HepG2 (cell line): ENCODE data around the gene ATRAID. TPM values are rescaled to one million over a fixed set of nuclear protein-coding genes. Genes with fewer than 3 reads are reported as not detected.

ENCODE experiments used
- ADNP ChIP-seq: sonication (generic); formaldehyde crosslinking; IDR thresholded peaks from 2 replicates; pipeline ENCODE4 v1.4.0; 2020; ENCODE audit warnings: missing genetic modification reagents
- AKAP8 ChIP-seq: sonication (generic); formaldehyde crosslinking; IDR thresholded peaks from 2 replicates; pipeline ENCODE4 v1.5.1; 2020; ENCODE audit warnings: mild to moderate bottlenecking, missing genetic modification reagents
- ATAD3A ChIP-seq: sonication (generic); formaldehyde crosslinking; IDR thresholded peaks from 2 replicates; pipeline ENCODE4 v1.4.0; 2020; ENCODE audit warnings: missing genetic modification reagents
- ATF1 ChIP-seq: IDR thresholded peaks from 2 replicates; pipeline ENCODE4 v1.6.1; 2016; ENCODE audit warnings: mild to moderate bottlenecking, control low read depth
- CBFB ChIP-seq: sonication (generic); formaldehyde crosslinking; IDR thresholded peaks from 2 replicates; pipeline ENCODE4 v1.4.0; 2020; ENCODE audit warnings: missing genetic modification reagents
- DNMT1 ChIP-seq: sonication (generic); formaldehyde crosslinking; IDR thresholded peaks from 2 replicates; pipeline ENCODE4 v1.5.1; 2020; ENCODE audit warnings: mild to moderate bottlenecking, missing genetic modification reagents
- FOXA3 ChIP-seq: IDR thresholded peaks from 2 replicates; pipeline ENCODE4 v1.6.1; 2016; ENCODE audit warnings: missing genetic modification reagents, missing compliant biosample characterization
- FOXM1 ChIP-seq: sonication (generic); formaldehyde crosslinking; IDR thresholded peaks from 2 replicates; pipeline ENCODE4 v1.5.0; 2020; ENCODE audit warnings: missing genetic modification reagents
- MTF2 ChIP-seq: sonication (generic); formaldehyde crosslinking; IDR thresholded peaks from 2 replicates; pipeline ENCODE4 v1.5.0; 2020; ENCODE audit warnings: missing genetic modification reagents, borderline replicate concordance
- NBN ChIP-seq: fragments of 450-650 bp; conservative IDR thresholded peaks from 2 replicates; pipeline ENCODE4 v1.6.1; 2017
- ONECUT2 ChIP-seq: sonication (generic); formaldehyde crosslinking; IDR thresholded peaks from 2 replicates; pipeline ENCODE4 v1.4.0; 2020; ENCODE audit warnings: missing genetic modification reagents
- PHF8 ChIP-seq: sonication (generic); formaldehyde crosslinking; IDR thresholded peaks from 2 replicates; pipeline ENCODE4 v1.5.0; 2020; ENCODE audit warnings: missing genetic modification reagents
- RFX3 ChIP-seq: IDR thresholded peaks from 2 replicates; pipeline ENCODE4 v1.6.1; 2016; ENCODE audit warnings: missing biosample characterization, missing genetic modification reagents
- U2AF1 ChIP-seq: fragments of 200-400 bp; formaldehyde crosslinking; optimal IDR thresholded peaks from 2 replicates; pipeline ENCODE3; 2017; ENCODE audit warnings: mild to moderate bottlenecking, low read depth, low read length
- ZNF317 ChIP-seq: sonication (generic); formaldehyde crosslinking; IDR thresholded peaks from 2 replicates; pipeline ENCODE4 v1.5.0; 2020; ENCODE audit warnings: mild to moderate bottlenecking, missing genetic modification reagents
- ZSCAN31 ChIP-seq: sonication (generic); formaldehyde crosslinking; IDR thresholded peaks from 2 replicates; pipeline ENCODE4 v1.5.0; 2020; ENCODE audit warnings: low read depth, mild to moderate bottlenecking, missing genetic modification reagents
- polyA plus RNA-seq, 8 experiments: library from polyadenylated mRNA; depleted of rRNA in 3 of 8; stranded (reverse) in 7 of 8; unstranded in 1 of 8; fragments of >200 nt; fragmentation: Illumina TruSeq in 4 of 8; extraction: Trizol in 4 of 8; gene quantifications; 2 replicates each; pipeline versions ENCODE4 v1.2.1 to v1.2.3, GENCODE V29; 2011 to 2016; ENCODE audit warnings: low read depth in 4 of 8, missing spikeins in 1 of 8, mixed read lengths in 1 of 8; ENCODE audit not compliant: insufficient read depth in 1 of 8
- total RNA-seq, 5 experiments: library from RNA; depleted of rRNA; stranded (reverse); fragments of >200 nt; fragmentation: Illumina TruSeq; extraction: Trizol; gene quantifications; 2 replicates each; pipeline ENCODE4 v1.2.3, GENCODE V29; 2016; ENCODE audit warnings: low read depth in 1 of 5
- TF ChIP-seq, protein P1 (sequence below): IDR thresholded peaks from 2 replicates; pipeline ENCODE4 v1.6.1; 2012; ENCODE audit warnings: low read depth, low read length, improper control_type of control experiment
- TF ChIP-seq, protein P2 (sequence below): sonication (generic); formaldehyde crosslinking; IDR thresholded peaks from 2 replicates; pipeline ENCODE4 v1.4.0; 2020; ENCODE audit warnings: missing genetic modification reagents
- TF ChIP-seq, protein P3 (sequence below): sonication (generic); formaldehyde crosslinking; IDR thresholded peaks from 2 replicates; pipeline ENCODE4 v1.9.0; 2021; ENCODE audit warnings: missing genetic modification reagents, borderline replicate concordance
- TF ChIP-seq, protein P4 (sequence below): sonication (generic); formaldehyde crosslinking; IDR thresholded peaks from 2 replicates; pipeline ENCODE4 v1.5.0; 2020; ENCODE audit warnings: missing genetic modification reagents, mild to moderate bottlenecking, borderline replicate concordance
- TF ChIP-seq, protein P5 (sequence below): IDR thresholded peaks from 2 replicates; pipeline ENCODE4 v1.6.1; 2016; ENCODE audit warnings: mild to moderate bottlenecking

The ATRAID gene
- total and polyA plus RNA-seq, 2 of the 13 experiments (the other 11 are each of a cell fraction or from before 2014, with no cell fraction given), result 207 to 382 TPM

DNA sequence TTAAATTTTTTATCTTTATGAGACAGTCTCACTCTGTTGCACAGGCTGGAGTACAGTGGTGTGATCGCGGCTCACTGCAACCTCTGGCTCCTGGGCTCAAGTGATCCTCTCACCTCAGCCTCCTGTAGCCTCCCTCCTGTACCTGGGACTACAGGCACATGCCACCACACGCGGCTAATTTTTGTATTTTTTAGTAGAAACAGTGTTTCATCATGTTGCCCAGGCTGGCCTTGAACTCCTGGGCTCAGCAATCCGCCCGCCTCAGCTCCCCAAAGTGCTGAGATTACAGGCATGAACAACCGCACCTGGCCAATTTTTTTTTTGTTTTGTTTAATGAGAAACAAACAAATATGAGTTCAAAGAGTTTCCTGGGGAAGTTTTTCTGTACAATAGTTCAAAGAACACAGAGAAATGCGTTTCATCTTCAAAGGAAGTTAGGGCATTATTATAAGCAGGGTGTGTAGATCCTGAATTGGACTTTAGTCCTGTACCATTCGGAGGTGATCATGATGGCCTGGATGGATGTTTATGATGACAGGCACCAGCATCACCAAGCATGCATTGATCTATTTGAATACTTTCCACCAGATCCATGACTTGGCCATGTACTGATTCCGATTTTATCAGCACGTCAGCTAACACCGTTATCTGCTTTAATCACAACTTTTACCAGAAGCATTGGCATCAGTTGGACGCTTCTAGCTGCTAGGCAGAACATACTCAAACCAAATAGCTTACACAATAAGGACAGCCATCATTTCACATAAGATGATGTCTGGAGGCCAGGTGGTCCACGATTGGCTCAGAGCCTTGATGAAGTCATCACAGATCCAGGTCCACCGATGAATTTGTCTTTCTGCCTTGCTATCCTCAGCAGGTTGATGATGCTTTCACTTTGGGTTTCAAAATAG lies 34.1 kb upstream of the ATRAID start (continued):
- TF ChIP-seq AKAP8 (CRISPR knock-in tag), result peak; percentile 86; the same call in 1 of the 2 replicates
- TF ChIP-seq, protein P1, sequence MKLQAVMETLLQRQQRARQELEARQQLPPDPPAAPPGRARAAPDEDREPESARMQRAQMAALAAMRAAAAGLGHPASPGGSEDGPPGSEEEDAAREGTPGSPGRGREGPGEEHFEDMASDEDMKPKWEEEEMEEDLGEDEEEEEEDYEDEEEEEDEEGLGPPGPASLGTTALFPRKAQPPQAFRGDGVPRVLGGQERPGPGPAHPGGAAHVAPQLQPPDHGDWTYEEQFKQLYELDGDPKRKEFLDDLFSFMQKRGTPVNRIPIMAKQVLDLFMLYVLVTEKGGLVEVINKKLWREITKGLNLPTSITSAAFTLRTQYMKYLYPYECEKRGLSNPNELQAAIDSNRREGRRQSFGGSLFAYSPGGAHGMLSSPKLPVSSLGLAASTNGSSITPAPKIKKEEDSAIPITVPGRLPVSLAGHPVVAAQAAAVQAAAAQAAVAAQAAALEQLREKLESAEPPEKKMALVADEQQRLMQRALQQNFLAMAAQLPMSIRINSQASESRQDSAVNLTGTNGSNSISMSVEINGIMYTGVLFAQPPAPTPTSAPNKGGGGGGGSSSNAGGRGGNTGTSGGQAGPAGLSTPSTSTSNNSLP, result peak; percentile 99
- TF ChIP-seq, protein P2, sequence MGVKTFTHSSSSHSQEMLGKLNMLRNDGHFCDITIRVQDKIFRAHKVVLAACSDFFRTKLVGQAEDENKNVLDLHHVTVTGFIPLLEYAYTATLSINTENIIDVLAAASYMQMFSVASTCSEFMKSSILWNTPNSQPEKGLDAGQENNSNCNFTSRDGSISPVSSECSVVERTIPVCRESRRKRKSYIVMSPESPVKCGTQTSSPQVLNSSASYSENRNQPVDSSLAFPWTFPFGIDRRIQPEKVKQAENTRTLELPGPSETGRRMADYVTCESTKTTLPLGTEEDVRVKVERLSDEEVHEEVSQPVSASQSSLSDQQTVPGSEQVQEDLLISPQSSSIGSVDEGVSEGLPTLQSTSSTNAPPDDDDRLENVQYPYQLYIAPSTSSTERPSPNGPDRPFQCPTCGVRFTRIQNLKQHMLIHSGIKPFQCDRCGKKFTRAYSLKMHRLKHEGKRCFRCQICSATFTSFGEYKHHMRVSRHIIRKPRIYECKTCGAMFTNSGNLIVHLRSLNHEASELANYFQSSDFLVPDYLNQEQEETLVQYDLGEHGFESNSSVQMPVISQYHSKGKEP (CRISPR knock-in tag), result no peak
- TF ChIP-seq ADNP, result peak; percentile 37; the same call in 1 of the 2 replicates
- no peak for TF ChIP-seq FOXM1 (CRISPR knock-in tag)
- peak; percentile 92 for TF ChIP-seq FOXA3 (CRISPR knock-in tag)
- peak; percentile 78; the same call in 1 of the 2 replicates for TF ChIP-seq CBFB (CRISPR knock-in tag)
- TF ChIP-seq U2AF1, result no peak
- TF ChIP-seq ONECUT2, result peak; percentile 73
- no peak for TF ChIP-seq DNMT1 (CRISPR knock-in tag)
- TF ChIP-seq MTF2, result peak; percentile 36; the same call in 1 of the 2 replicates
- peak; percentile 76 for TF ChIP-seq ZNF317
- TF ChIP-seq, protein P3, sequence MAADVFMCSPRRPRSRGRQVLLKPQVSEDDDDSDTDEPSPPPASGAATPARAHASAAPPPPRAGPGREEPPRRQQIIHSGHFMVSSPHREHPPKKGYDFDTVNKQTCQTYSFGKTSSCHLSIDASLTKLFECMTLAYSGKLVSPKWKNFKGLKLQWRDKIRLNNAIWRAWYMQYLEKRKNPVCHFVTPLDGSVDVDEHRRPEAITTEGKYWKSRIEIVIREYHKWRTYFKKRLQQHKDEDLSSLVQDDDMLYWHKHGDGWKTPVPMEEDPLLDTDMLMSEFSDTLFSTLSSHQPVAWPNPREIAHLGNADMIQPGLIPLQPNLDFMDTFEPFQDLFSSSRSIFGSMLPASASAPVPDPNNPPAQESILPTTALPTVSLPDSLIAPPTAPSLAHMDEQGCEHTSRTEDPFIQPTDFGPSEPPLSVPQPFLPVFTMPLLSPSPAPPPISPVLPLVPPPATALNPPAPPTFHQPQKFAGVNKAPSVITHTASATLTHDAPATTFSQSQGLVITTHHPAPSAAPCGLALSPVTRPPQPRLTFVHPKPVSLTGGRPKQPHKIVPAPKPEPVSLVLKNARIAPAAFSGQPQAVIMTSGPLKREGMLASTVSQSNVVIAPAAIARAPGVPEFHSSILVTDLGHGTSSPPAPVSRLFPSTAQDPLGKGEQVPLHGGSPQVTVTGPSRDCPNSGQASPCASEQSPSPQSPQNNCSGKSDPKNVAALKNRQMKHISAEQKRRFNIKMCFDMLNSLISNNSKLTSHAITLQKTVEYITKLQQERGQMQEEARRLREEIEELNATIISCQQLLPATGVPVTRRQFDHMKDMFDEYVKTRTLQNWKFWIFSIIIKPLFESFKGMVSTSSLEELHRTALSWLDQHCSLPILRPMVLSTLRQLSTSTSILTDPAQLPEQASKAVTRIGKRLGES (CRISPR knock-in tag), result peak; percentile 66; the same call in 1 of the 2 replicates
- no peak for TF ChIP-seq ATAD3A (CRISPR knock-in tag)
- TF ChIP-seq ZSCAN31 (CRISPR knock-in tag), result 0 out of 2 replicates have a peak, but pooled peaks have one; percentile 60
- TF ChIP-seq PHF8 (CRISPR knock-in tag), result no peak
- TF ChIP-seq ATF1 (CRISPR knock-in tag), result peak; percentile 82; the same call in 1 of the 2 replicates
- TF ChIP-seq, protein P4, sequence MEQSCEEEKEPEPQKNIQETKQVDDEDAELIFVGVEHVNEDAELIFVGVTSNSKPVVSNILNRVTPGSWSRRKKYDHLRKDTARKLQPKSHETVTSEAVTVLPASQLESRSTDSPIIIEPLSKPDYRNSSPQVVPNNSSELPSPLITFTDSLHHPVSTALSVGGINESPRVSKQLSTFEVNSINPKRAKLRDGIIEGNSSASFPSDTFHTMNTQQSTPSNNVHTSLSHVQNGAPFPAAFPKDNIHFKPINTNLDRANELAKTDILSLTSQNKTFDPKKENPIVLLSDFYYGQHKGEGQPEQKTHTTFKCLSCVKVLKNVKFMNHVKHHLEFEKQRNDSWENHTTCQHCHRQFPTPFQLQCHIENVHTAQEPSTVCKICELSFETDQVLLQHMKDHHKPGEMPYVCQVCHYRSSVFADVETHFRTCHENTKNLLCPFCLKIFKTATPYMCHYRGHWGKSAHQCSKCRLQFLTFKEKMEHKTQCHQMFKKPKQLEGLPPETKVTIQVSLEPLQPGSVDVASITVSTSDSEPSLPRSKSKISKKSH (CRISPR knock-in tag), result peak; percentile 55; the same call in 1 of the 2 replicates
- TF ChIP-seq NBN, result no peak
- TF ChIP-seq, protein P5, sequence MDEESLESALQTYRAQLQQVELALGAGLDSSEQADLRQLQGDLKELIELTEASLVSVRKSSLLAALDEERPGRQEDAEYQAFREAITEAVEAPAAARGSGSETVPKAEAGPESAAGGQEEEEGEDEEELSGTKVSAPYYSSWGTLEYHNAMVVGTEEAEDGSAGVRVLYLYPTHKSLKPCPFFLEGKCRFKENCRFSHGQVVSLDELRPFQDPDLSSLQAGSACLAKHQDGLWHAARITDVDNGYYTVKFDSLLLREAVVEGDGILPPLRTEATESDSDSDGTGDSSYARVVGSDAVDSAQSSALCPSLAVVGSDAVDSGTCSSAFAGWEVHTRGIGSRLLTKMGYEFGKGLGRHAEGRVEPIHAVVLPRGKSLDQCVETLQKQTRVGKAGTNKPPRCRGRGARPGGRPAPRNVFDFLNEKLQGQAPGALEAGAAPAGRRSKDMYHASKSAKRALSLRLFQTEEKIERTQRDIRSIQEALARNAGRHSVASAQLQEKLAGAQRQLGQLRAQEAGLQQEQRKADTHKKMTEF (CRISPR knock-in tag), result peak; percentile 100
- no peak for TF ChIP-seq RFX3 (CRISPR knock-in tag)
